ENCODE measurements around the gene STARD5. TPM values are rescaled to one million over a fixed set of nuclear protein-coding genes. Genes with fewer than 3 reads are reported as not detected.
A peak's percentile ranks its signal among the peaks of the same experiment; 100 is the strongest.

The STARD5 gene
- total and polyA plus RNA-seq, 2 experiments from 2014 or later = 3.8 to 10.1 TPM

DNA sequence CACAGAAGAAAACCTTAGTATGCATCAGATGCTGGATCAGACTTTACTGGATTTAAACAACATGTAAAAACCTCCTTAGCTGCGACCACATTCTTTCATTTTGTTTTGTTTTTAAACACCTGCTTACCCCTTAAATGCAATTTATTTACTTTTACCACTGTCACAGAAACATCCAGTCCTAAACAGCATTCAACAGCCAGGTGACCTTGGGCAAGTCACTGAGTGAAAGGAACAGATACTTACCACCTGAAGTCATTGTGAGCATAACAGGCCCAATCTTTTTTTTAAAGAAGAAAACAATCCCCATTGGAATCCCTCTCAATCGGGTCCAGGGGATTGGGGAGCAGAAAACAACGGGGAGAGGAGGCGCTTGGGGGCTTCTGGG lies 390 bp downstream of the STARD5 start:
- Histone ChIP-seq H4K20me1 (replicated peaks; ENCODE audit: insufficient read depth) (no peaks in the 10 kb centered on the region), H3K27me3 (ENCODE audit: insufficient read depth) (no peaks in the 10 kb centered on the region), H3K4me2 (peak overlapping the region; percentile 88), H3K27ac (ENCODE audit: low read depth) (no peak overlapping the region), H3K4me1 (ENCODE audit: insufficient read depth) (no peaks in the 10 kb centered on the region), H3K9me2 (ENCODE audit: insufficient read depth) (no peaks in the 10 kb centered on the region), H3K36me3 (ENCODE audit: insufficient read depth) (no peaks in the 10 kb centered on the region), H3K79me2 (replicated peaks; ENCODE audit: insufficient read depth) (no peaks in the 10 kb centered on the region), H3K4me3 (peak overlapping the region; percentile 88), H3F3A (replicated peaks; ENCODE audit: low read depth) (no peaks in the 10 kb centered on the region), H2AFZ (peak overlapping the region; percentile 96)
- Mint-ChIP-seq H3K4me1 (peaks cover 10% of the 10 kb centered on the region; the same call in 1 of the 3 replicates), H3K4me3 (peak overlapping the region; percentile 99), H3K9me3 (no peaks in the 10 kb centered on the region; the same call in 2 of the 3 replicates), H3K27ac (no peak overlapping the region), H3K27me3 (ENCODE audit: insufficient read depth, low read depth, poor library complexity) (peaks cover 7% of the 10 kb centered on the region), H3K36me3 (ENCODE audit: low read depth) (peaks cover 2% of the 10 kb centered on the region; the same call in 2 of the 3 replicates)
- TF ChIP-seq ZNF114 (CRISPR knock-in tag; IDR thresholded peaks at IDR 0.05) (no peak), CTCF (conservative IDR thresholded peaks at IDR 0.05; ENCODE audit: low read depth in 2 of 2) (no peak), JUNB (IDR thresholded peaks at IDR 0.05; ENCODE audit: unreplicated experiment) (no peak), EZH2phosphoT487 (IDR thresholded peaks at IDR 0.05; ENCODE audit: unreplicated experiment) (no peak), STAT1 (IDR thresholded peaks at IDR 0.05; ENCODE audit: unreplicated experiment) (no peak), EZH2 (IDR thresholded peaks at IDR 0.05; ENCODE audit: low read depth, unreplicated experiment) (no peak), CREB1 (CRISPR knock-in tag; IDR thresholded peaks at IDR 0.05; ENCODE audit: low read depth) (no peak), ZNF331 (CRISPR knock-in tag; IDR thresholded peaks at IDR 0.05; ENCODE audit: low read depth) (no peak), NANOG (IDR thresholded peaks at IDR 0.05; ENCODE audit: borderline replicate concordance) (no peak), ETS1 (IDR thresholded peaks at IDR 0.05) (no peak), POLR2AphosphoS5 (IDR thresholded peaks at IDR 0.05; ENCODE audit: low read depth) (no peak)
- TF ChIP-seq, protein P1, sequence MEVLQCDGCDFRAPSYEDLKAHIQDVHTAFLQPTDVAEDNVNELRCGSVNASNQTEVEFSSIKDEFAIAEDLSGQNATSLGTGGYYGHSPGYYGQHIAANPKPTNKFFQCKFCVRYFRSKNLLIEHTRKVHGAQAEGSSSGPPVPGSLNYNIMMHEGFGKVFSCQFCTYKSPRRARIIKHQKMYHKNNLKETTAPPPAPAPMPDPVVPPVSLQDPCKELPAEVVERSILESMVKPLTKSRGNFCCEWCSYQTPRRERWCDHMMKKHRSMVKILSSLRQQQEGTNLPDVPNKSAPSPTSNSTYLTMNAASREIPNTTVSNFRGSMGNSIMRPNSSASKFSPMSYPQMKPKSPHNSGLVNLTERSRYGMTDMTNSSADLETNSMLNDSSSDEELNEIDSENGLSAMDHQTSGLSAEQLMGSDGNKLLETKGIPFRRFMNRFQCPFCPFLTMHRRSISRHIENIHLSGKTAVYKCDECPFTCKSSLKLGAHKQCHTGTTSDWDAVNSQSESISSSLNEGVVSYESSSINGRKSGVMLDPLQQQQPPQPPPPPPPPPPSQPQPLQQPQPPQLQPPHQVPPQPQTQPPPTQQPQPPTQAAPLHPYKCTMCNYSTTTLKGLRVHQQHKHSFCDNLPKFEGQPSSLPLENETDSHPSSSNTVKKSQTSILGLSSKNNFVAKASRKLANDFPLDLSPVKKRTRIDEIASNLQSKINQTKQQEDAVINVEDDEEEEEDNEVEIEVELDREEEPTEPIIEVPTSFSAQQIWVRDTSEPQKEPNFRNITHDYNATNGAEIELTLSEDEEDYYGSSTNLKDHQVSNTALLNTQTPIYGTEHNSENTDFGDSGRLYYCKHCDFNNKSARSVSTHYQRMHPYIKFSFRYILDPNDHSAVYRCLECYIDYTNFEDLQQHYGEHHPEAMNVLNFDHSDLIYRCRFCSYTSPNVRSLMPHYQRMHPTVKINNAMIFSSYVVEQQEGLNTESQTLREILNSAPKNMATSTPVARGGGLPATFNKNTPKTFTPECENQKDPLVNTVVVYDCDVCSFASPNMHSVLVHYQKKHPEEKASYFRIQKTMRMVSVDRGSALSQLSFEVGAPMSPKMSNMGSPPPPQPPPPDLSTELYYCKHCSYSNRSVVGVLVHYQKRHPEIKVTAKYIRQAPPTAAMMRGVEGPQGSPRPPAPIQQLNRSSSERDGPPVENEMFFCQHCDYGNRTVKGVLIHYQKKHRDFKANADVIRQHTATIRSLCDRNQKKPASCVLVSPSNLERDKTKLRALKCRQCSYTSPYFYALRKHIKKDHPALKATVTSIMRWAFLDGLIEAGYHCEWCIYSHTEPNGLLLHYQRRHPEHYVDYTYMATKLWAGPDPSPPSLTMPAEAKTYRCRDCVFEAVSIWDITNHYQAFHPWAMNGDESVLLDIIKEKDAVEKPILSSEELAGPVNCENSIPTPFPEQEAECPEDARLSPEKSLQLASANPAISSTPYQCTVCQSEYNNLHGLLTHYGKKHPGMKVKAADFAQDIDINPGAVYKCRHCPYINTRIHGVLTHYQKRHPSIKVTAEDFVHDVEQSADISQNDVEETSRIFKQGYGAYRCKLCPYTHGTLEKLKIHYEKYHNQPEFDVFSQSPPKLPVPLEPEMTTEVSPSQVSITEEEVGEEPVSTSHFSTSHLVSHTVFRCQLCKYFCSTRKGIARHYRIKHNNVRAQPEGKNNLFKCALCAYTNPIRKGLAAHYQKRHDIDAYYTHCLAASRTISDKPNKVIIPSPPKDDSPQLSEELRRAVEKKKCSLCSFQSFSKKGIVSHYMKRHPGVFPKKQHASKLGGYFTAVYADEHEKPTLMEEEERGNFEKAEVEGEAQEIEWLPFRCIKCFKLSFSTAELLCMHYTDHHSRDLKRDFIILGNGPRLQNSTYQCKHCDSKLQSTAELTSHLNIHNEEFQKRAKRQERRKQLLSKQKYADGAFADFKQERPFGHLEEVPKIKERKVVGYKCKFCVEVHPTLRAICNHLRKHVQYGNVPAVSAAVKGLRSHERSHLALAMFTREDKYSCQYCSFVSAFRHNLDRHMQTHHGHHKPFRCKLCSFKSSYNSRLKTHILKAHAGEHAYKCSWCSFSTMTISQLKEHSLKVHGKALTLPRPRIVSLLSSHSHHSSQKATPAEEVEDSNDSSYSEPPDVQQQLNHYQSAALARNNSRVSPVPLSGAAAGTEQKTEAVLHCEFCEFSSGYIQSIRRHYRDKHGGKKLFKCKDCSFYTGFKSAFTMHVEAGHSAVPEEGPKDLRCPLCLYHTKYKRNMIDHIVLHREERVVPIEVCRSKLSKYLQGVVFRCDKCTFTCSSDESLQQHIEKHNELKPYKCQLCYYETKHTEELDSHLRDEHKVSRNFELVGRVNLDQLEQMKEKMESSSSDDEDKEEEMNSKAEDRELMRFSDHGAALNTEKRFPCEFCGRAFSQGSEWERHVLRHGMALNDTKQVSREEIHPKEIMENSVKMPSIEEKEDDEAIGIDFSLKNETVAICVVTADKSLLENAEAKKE (CRISPR knock-in tag; IDR thresholded peaks at IDR 0.05) = no peak
- TF ChIP-seq, protein P2, sequence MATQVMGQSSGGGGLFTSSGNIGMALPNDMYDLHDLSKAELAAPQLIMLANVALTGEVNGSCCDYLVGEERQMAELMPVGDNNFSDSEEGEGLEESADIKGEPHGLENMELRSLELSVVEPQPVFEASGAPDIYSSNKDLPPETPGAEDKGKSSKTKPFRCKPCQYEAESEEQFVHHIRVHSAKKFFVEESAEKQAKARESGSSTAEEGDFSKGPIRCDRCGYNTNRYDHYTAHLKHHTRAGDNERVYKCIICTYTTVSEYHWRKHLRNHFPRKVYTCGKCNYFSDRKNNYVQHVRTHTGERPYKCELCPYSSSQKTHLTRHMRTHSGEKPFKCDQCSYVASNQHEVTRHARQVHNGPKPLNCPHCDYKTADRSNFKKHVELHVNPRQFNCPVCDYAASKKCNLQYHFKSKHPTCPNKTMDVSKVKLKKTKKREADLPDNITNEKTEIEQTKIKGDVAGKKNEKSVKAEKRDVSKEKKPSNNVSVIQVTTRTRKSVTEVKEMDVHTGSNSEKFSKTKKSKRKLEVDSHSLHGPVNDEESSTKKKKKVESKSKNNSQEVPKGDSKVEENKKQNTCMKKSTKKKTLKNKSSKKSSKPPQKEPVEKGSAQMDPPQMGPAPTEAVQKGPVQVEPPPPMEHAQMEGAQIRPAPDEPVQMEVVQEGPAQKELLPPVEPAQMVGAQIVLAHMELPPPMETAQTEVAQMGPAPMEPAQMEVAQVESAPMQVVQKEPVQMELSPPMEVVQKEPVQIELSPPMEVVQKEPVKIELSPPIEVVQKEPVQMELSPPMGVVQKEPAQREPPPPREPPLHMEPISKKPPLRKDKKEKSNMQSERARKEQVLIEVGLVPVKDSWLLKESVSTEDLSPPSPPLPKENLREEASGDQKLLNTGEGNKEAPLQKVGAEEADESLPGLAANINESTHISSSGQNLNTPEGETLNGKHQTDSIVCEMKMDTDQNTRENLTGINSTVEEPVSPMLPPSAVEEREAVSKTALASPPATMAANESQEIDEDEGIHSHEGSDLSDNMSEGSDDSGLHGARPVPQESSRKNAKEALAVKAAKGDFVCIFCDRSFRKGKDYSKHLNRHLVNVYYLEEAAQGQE (IDR thresholded peaks at IDR 0.05; ENCODE audit: unreplicated experiment) = no peak
- ATAC-seq (no peak), DNase-seq (ENCODE audit: low spot score) (no peak)

Measured in GM23338 (cell line).